ENCODE measurements around the gene SEMA7A.

- TF ChIP-seq CTCF (IDR thresholded peaks at IDR 0.05; ENCODE audit: low read depth, low read length) (no peak), EZH2phosphoT487 (IDR thresholded peaks at IDR 0.05; ENCODE audit: low read depth) (no peak)
Measured at GRCh38 chr15:74442063-74442462, 8.3 kb upstream of the SEMA7A start.

Data from OCI-LY3 (cell line).